GM19468 (cell line): ENCODE measurements around the gene ANK3.
A peak's percentile ranks its signal among the peaks of the same experiment; 100 is the strongest.

Experiments used
- ATAC-seq: cut with Tn5 transposase; IDR thresholded peaks from one replicate; pipeline ENCODE4 v1.9.1; 2021; ENCODE audit warnings: mild to moderate bottlenecking, moderate library complexity, moderate number of reproducible peaks; ENCODE audit not compliant: unreplicated experiment; ENCODE audit errors: extremely low read depth

Gene ANK3

DNA sequence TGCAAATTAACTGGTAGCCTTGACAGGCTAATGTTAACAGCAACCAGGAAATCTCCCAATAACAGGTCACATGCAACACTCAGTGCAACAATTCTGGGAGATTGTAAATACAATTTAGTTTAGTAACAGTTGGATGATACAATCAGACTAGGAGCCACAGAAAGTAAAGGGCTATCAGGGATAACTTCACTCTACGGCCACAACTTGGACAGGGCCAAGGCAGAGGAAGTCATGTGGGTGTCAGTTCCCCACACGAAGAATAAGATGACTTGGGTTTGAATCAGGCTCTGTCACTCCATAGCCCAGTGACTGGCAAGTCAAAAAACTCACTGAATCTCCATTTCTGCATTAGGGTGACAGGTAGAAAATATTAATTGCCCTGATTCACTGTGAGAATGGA lies 266.0 kb downstream of the ANK3 start:
- no peak for ATAC-seq

DNA sequence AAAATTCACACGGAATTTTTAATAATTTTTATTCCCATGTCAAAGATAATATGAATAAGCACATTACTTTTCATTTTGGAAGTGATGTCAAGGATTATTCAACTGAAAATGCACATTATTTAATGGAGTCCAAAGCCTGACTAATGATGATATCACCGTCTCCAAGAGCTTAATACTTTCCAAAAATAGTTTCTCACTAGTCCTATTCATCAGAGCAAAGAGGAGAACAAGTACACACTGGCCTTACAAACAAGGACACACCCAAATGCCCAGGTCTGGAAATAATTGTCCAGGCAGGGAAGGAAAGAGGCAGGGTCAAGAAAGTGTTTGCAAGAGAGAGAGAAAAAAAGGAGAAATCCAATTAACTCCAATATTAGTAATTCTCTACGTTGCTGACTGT lies 266.5 kb downstream of the ANK3 start:
- no peak for ATAC-seq

DNA sequence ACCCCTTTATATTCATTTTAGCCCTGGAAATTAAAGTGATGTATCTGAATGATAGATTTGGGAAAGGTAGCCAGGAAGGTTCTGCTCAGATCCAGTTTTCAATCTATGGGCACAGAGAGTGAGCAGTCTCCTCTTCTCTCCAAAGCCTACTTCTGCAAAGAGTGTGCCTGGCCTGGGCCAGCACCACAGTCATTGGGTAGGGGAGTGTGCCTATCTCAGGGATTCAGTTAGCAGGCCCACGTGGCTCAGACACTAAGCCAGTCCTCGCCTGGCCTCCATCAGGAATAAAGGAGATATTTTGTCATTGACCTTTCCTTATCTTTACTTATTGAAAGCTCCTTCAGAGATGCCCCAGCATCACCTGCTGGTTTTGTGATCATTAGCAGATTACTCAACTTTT lies 267.5 kb downstream of the ANK3 start:
- no peak for ATAC-seq

DNA sequence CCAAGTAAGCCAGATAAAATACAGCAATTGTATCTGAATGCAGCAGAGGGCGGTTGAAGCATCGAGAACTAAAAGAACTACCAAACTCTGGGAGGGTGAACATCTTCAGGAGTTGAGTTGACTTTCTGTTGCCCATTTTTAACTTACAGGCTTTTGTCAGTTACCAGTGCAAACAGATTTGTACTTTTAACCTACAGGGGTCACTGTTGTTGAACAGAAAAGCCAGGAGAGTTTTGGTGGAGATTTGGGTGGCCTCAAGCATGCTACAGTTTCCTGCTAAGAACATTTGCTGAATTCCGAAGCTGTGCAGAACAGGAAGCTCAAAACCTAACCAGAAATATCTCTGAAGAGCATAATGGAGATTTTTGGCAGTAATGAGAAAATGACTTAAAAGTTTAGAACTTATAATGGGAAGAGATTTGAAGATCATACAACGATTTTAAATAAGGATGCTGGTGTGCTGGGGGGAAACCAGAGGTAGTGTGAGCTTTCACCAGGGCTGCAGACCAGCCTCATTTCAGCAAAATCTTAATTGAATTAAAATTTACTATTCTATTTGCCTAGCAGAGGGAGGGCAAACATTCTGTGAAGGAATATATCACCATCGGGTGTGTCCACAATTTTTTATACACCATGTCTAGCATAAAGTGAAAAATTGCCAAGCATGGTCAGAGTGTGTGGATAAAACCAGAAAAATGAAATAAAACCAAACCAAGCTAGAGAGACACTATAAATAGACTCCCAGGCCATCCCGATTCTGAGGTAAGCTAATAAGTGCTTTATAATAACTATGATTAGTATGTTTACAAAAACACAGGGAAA lies 274.7 kb downstream of the ANK3 start:
- peak; percentile 74 for ATAC-seq

DNA sequence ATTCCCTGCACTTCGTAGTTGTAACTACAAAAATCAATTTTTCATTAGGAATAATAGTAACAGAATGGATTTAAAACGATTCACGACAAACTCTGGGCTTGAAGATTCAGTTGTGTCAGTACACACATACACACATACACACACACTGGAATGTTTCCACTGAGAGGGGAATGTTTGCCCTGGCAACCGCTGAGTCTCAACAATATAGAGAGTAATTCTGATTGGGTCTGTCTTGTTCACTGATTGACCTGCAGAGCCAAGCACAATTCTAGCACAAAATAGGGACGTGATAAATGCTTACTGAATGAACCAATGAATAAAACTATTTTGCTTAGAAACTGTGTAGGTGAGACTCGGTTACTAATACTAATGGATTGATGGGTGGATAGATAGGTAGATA lies 278.9 kb downstream of the ANK3 start:
- ATAC-seq = no peak

DNA sequence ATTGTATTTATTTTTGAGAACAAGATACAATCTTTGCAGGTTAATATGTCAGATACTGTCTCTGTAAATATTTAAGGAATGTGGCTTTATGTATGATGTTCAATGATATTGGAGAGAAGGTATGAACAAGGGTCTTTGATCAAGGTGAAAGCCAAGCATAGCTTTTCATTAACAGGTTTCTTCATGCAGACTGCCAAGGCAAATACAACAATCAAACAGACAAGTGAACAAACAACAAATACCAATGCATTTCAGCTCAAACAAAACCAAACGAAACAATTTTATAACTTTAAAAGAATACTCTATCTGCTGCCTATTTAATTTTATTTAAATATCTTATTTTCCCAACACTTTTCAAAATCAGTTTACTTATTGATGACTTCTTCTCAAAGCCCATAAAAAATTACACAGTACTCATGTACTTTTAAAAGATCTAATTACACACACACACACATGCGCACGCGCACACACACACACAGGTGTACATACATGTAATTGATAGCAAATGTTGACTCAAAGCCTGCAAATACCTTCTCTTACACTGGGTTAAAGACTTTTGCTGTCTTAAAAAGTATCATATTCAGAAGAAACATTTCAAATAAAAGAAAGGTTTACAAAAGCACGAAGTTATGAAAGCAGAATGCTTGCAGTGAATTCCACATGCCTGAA lies 282.2 kb downstream of the ANK3 start:
- ATAC-seq = no peak

DNA sequence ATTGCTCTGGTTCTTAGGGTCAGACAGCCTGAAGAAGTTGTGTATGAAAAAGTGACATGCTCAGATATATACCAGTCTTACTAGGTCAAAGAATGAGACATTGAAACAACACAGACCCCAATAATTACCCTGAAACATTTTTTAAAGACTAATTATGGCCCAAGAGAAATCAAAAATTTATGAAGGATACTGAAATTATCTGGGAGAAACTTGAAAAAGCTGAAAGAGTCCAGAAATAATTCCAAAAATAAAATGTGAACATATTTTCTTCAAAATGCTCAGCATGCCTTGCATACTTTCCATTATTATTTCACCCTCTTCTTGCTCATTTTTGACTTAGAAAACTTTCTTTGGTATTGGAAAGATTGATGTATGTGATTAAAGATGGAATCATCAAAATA lies 284.4 kb downstream of the ANK3 start:
- ATAC-seq = no peak

DNA sequence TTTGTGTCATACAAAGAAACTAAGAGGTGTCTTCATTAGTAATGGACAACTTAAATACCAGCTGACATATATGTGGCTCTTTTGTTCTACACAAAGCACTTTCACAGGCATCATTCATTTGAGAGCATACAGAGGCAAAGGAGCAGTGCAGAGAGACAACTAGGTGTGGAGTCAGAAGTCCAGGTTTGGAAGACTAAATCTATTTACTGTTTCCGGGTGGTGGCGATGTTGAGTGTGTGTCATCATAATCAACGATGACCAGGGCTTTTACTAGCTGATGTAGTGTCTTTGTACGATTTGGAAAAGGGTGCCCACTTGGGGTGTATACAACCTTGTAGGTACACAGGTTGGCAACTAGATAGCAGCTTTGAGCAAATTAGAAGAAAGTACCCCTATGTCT lies 287.9 kb downstream of the ANK3 start:
- ATAC-seq = no peak

DNA sequence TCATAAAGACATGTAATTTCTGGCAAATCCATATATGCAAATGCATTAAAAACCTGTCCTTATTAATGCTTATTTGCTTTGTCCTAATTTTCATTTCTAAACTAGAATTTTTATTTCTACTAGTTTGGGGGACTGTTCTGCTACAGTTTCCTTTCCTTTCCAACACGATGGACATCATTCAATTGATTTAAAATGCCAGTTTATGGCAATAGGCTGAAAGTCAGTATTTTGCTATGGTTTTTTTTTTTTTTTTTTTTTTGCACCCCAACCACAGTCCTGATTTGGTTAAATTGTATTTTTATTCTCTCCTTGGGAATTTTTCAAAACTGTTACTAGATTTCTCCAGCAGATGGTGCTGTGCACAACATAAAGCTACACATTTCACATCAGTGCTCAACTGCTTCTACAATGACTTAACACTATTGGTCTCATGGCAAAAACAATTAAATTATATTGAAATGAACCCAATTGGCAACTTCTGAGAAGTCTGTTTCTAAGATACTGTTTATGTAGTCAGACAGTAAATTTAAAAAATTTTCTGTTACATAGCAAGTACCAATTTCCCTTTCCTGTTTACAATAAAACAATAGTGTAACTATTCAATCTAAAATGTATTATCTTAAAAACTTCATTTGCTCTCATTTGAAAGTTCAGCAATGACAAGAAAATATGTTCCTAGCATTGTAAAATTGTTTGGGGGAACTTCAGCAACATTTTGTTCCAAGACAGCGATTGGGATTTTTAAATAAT lies 289.5 kb downstream of the ANK3 start:
- ATAC-seq = no peak

DNA sequence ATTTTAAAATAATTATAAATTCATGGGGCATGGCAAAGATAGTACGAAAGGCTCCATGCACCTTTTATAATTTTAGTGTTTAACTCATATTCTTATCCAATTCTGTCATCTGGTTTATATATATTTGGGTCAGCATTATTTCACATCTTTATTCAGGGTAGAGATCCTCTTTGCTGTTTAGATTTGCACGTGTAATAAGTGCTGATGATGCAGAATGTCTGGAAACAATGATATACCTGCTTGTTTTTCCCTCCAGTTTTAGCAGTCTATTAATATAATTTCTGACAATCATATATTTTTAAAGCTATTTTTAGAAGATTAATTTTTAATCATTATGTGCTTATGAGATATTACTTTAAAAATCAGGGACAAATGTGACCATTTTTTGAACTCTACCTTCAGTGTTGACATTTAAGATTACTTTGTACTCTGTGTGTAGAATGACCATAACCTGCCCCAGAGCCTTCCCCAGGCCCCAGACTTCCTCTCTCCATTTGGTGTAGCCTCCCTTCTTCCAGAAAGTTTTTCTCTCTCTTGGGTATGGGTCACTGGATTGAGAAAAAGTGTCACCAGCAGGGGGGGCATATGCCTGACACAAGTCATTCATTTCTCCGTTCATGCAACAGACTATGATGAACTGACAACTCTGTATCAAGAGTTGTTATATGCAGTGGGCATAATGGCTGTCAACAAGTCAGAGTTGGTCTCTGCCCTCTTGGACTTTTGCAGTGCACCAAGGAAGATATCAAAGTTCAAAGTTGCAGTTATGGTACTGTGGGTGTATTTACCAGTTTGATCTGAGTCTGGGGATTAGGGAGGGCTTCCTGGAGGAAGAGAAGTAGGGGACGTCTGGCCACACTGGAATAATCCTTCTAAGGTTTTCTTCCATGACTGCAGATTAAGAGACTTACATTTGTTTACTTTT lies 290.7 kb downstream of the ANK3 start:
- no peak for ATAC-seq

DNA sequence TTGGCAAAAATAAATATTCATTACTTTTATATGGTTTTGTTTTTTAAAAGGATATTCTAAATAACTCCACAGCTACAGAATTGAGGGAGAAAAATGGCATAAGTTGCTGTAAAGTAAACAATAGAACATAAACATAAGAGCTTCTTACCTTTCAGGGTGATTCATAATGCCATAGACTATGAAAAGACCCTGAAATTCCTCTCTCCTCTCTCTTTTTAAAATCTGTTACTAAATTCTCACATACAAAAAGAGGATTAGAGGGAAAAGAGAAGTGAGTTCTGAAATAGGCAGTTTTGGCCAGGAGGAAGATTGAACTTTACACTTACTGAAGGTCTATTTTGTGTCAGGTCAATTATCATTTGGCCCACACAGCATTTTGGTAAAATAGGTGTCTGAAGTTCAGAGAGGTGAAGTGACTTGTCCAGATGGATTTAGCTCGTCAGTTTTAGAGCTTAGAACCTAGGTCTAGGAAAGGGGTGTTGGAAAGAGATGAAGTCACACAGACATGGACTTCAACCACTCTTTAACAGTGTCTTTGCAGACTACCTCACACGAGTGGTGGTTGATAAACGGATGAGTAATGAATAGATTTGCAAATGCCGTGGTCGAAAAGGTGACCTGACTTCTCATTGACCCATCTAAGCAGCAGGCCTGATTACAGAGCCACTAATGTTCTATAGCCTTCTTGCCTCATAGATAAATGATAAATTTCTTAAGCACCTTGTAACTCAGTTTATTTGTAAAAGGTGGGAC lies 292.7 kb downstream of the ANK3 start:
- no peak for ATAC-seq

DNA sequence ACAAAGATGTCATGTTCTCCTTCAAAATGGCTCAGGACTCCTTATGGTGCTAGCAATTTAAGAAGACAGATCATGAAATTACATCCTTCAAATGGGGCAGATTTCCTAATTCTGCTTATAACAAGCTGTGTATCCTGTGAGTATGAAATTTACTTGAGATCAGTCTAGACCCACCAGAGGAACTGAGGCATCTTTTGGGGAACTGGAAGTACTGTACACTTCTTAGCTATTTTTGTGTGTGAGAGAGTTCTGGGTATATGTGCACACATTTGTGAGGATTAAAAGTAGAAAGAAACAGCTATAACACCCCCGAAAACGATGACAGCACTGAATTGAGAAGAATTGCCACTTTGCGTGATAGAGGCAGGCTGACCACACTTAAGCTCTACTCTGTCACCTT lies 296.4 kb downstream of the ANK3 start:
- ATAC-seq = peak; percentile 30

DNA sequence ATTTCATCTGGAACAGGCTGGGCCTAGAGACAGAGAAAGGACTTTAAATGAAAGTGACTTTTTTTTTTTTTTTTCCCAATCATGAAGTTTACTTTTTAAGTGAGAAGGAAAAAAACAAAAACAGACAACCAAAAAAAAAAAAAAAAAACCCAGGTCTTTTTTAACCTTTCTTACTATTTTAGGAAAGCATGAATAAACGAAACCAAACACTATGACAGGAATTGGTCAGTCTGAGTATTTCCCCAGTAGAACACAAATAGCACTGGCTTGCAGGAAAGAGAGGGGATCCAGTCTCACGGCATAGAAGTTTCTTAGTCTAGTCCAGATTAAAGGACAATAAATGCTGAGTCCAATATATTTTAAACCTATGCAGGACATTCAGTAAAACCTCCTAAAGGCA lies 302.8 kb downstream of the ANK3 start:
- peak; percentile 63 for ATAC-seq

DNA sequence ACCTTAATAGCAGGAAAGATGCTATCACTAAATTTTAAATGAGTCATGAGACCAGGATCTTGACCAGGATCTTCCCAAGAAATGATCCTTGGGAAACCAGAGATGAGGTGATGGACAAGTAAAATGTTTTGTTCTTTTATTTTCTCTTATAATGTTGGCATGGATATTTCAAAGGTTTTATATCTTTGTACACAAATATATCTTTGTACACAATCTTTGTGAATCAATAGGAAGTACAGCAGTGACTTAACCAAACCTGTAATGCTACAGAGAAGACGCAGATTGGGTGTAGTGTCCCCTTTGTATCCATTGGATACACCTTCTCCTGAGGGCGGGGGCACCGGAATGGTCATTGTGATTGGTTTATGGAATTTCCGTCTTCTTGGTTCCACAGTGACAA lies 303.3 kb downstream of the ANK3 start:
- ATAC-seq = no peak

DNA sequence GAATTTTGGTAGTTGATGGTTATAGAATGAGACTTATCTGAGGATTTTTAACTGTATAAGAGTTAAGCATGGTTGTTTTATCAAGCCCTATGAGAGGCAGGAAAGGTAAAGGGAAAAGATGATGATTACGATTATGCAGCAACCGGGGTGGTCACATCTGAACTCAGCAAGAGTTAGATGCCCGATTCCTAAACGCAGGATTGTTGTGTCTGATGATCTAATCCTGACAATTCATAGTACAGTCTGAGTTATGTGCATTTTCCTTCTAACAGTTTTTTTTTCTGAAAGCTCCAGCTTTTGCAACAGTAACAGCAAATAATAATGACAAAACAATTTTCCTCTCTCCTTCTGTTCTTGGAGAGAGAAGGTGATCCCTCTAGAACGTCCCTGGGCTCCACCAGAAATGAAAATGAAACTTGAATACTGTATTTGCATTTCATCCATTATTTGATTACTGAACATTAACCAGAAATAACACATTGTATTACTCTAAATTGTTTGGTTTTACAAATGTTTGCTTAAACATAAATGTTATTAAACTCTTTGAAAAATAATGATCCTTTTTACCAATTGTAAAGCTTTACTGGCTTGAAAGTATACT lies 306.8 kb downstream of the ANK3 start:
- no peak for ATAC-seq

DNA sequence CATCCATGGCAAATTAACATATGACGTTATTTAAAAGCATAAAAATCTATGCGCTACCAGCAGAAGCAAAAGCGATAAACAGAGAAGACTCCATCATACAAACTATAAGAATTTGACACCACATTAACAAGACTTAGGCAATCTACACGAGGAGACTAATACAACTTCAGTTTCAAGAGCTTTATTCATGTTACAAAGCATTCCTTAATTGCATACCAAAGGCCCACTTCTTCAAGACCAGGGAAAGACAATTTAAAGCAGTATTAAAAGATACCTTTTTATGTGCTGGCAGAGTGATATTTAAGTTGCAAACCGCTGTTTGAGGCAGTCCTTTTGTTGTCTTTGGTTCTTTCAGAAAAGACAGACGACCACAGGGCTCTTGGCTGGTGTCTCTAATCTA lies 307.3 kb downstream of the ANK3 start:
- ATAC-seq = no peak

DNA sequence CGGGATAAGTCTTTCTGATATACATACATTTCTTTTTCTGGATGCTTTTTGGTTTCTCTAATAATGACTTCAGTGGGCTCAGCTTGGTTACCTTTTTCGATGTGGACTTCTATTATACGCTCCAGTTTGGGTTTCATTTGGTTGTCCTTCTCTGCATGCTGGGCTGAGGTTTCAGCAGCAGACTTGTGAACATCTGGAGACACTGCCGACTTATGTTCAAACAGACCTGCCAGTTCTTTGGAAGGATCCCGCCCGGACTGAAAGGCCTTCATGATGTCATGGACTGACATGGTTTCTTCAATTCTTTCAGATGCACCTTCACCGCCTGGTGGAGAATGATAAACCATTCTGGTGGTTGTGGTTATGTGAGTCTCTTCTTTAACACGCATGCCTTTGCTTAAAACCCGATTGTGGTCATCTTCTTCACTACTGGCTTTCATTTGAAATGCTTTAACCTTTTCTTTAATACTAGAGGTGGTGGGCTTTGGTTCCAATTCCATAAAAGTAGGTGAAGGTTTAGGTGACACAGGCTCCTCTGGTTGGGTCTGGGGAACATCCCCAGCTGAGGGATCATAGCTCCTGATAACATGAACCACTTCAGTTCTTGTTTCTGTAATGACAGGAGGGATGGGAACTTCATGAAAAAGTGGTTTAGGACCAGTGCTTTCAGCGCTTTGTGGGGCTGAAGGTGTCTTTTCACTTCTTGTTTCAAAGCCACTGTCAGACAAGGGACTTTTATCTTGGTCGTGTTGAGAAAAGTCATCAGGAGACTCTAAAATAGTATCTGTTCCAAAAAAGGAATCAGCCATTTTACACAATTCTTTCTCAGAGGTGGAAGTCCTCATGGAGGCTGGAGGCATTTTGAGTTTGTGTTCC lies 315.7 kb downstream of the ANK3 start:
- peak; percentile 78 for ATAC-seq

DNA sequence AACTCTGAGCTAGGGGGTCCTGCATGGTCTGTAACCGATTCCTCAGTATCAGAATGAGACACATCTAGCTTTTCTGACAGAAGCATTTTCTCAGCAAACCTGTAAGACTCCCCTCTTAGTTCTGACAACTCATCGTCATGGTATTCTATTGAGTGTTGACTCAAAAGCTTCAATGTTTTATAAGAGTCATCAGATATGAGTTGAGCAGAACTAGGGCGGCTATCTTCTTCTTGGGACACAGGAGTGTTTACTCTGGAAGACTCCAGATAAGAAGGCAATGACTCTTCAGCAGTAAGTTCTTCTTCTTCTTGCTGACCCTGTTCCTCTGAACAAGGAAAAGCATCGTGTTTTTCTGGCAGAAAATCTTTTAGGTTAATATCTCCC lies 316.3 kb downstream of the ANK3 start:
- no peak for ATAC-seq
